ENCODE data around the gene ELMO1.

GRCh38 chr7:36994456-36995112 is 454.1 kb downstream of the ELMO1 start:
- TF ChIP-seq POLR2A (IDR thresholded peaks at IDR 0.05; ENCODE audit: low read length) (no peak), GATA1 (IDR thresholded peaks at IDR 0.05; ENCODE audit: low read depth, low read length) (no peak)
